ENCODE results near the gene MPIG6B.
"Not testable (repeated sequence)": the region's sequence is repeated elsewhere in the genome, so short reads cannot be mapped to it uniquely, and the experiment has no call there.

MPIG6B gene

DNA sequence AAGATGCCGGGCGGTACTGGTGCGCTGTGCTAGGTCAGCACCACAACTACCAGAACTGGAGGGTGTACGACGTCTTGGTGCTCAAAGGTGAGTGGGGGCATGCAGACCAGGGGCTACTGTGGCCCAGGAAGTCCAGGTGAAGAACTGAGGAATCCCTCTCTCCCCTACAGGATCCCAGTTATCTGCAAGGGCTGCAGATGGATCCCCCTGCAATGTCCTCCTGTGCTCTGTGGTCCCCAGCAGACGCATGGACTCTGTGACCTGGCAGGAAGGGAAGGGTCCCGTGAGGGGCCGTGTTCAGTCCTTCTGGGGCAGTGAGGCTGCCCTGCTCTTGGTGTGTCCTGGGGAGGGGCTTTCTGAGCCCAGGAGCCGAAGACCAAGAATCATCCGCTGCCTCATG lies 15.5 kb upstream of the MPIG6B start:
- H3K4me3 ChIP-seq (ENCODE audit: low read depth, low read length), result no peak overlapping the region
- TF ChIP-seq, protein P1, sequence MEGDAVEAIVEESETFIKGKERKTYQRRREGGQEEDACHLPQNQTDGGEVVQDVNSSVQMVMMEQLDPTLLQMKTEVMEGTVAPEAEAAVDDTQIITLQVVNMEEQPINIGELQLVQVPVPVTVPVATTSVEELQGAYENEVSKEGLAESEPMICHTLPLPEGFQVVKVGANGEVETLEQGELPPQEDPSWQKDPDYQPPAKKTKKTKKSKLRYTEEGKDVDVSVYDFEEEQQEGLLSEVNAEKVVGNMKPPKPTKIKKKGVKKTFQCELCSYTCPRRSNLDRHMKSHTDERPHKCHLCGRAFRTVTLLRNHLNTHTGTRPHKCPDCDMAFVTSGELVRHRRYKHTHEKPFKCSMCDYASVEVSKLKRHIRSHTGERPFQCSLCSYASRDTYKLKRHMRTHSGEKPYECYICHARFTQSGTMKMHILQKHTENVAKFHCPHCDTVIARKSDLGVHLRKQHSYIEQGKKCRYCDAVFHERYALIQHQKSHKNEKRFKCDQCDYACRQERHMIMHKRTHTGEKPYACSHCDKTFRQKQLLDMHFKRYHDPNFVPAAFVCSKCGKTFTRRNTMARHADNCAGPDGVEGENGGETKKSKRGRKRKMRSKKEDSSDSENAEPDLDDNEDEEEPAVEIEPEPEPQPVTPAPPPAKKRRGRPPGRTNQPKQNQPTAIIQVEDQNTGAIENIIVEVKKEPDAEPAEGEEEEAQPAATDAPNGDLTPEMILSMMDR (IDR thresholded peaks at IDR 0.05; ENCODE audit: borderline replicate concordance, insufficient read depth, low read depth, low read length), result no peak

DNA sequence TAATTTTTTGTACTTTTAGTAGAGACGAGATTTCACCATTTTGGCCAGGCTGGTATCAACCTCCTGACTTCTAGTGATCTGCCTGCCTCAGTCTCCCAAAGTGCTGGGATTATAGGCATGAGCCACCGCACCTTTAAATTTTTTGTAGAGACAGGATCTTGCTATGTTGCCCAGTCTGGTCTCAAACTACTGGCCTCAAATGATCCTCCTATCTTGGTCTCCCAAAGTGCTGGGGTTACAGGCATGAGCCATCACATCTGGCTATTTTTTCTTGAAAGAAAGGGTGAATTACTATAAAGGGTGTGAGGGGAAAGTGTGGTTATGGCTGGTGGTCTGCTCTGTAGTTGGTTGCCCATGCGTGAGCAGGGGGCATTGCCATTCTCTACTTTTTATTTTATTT lies 14.9 kb upstream of the MPIG6B start:
- TF ChIP-seq, protein P1 (IDR thresholded peaks at IDR 0.05; ENCODE audit: borderline replicate concordance, insufficient read depth, low read depth, low read length), result no peak
- H3K4me3 ChIP-seq (ENCODE audit: low read depth, low read length), result no peak overlapping the region

DNA sequence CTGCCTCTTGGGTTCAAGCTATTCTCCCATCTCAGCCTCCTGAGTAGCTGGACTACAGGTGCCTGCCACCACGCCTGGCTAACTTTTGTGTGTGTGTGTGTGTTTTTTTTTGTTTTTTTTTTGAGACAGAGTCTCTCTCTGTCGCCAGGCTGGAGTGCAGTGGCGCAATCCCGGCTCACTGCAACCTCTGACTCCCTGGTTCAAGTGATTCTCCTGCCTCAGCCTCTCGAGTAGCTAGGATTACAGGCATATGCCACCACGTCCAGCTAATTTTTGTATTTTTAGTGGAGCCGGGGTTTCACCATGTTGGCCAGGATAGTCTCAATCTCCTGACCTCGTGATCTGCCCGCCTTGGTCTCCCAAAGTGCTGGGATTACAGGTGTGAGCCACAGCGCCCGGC lies 14.0 kb upstream of the MPIG6B start:
- H3K4me3 ChIP-seq (ENCODE audit: low read depth, low read length), result not testable (repeated sequence)

DNA sequence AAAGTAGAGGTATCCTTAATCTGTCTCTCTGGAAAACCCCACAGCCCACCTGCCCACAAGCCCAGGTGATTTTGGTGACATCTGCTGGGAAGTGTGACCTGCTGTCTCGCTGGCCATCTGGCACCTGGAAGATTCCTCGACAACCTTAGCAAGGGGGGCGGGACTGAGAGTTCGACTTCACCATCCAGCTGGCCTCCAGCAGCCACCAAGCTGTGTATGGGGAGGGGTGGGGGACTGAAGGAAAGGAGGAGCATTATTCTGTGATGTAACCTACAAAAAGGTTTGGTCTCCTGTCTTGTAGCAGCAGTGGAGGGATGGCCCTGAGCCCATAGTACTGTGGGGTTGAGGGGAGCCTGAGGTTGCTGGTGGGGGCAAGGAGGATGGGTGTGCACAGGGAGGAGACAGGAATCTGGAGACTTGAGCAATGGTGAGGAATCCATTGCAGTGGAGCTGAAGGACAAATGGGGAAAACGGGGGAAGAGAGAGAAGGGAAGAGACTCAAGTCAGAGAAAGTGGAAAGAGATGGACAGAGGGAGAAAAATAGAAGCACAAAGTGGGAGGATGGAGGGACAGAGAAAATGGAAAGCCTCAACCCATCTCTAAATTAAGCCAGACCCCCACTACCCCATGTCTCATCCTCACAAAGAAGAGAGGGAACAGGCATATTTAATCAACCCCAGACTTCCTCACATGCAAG lies 12.5 kb upstream of the MPIG6B start:
- TF ChIP-seq, protein P1 (IDR thresholded peaks at IDR 0.05; ENCODE audit: borderline replicate concordance, insufficient read depth, low read depth, low read length), result no peak
- H3K4me3 ChIP-seq (ENCODE audit: low read depth, low read length), result no peak overlapping the region

DNA sequence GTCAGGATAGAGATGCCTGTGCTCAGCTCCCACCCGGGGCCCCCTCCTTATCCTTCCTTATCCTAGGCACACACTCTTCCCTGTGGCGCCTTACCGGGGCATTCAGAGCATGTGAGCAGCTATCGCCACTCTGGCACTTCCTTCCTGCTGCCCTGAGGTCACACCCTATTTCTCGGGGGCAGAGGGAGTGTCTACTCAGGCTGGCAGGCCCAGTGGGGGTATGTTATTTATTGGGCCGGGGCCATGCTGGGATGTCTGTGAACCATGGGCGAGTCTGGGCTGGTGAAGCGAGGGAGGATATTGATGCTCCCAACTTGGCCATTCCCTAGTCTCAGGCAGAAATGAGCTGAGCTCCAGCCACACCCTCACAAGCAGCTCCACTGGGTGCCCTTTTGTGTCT lies 11.9 kb upstream of the MPIG6B start:
- no peak overlapping the region for H3K4me3 ChIP-seq (ENCODE audit: low read depth, low read length)
- TF ChIP-seq, protein P1 (IDR thresholded peaks at IDR 0.05; ENCODE audit: borderline replicate concordance, insufficient read depth, low read depth, low read length), result no peak

DNA sequence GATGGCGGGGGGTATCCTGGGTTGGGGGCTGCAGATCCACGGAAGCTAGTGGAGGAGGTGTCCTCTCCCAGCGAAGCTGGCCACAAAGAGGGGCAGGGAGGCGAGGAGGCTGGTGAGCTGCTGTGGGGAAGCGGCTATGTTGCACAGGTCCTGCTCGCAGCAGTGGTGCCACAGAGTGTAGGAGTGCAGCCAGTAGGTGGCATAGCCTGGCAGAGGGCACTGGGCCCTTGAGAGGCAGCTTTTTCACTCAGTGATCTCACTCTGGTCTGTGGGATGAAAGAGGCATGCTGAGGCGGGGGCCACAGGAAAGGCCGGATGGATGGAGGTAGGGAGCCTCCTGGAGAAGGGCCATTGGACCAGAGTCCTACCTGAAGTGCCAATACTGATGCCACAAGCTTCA lies 10.9 kb upstream of the MPIG6B start:
- TF ChIP-seq, protein P1 (IDR thresholded peaks at IDR 0.05; ENCODE audit: borderline replicate concordance, insufficient read depth, low read depth, low read length), result peak; percentile 10; the same call in 1 of the 2 replicates
- H3K4me3 ChIP-seq (ENCODE audit: low read depth, low read length), result no peak overlapping the region

DNA sequence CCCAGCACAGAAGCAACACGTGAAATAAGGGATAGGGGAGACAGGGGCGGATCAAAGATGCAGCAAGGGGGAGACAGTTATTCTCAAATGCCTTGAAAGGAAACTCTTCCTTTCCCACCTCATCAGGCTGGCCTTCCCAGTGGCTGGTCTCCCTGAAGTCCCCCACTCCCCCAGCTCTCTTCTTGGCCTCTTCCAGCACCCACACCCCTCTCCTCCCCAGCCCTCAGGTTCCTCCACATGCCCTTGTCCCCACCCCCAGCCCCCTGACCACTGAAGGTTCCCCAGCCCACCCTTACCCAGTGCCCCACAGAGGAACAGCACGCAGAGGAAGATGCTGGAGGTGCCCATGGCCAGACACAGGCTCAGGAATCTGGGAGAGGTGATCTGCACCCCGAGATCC lies 9.7 kb upstream of the MPIG6B start:
- no peak overlapping the region for H3K4me3 ChIP-seq (ENCODE audit: low read depth, low read length)
- TF ChIP-seq, protein P1 (IDR thresholded peaks at IDR 0.05; ENCODE audit: borderline replicate concordance, insufficient read depth, low read depth, low read length), result no peak

Measured in GM12875 (cell line).